GDM1 (cell line): ENCODE results near the gene PPM1H.

Experiments
- DNase-seq: peaks from one replicate; lab custom pipeline; 2025; lab: John Stamatoyannopoulos, UW

Gene PPM1H

GRCh38 chr12:62604373-62604772, 330.6 kb downstream of the PPM1H start:
- no peak for DNase-seq

- no peak for DNase-seq
These were observed 331.2 kb downstream of the PPM1H start for GRCh38 chr12:62603811-62604098.

GRCh38 chr12:62603061-62603810, 331.7 kb downstream of the PPM1H start:
- DNase-seq, result peak; percentile 82

GRCh38 chr12:62602255-62603060, 332.5 kb downstream of the PPM1H start:
- DNase-seq, result peak; percentile 95

- no peak for DNase-seq
These were observed 333.2 kb downstream of the PPM1H start for GRCh38 chr12:62601765-62602164.

- no peak for DNase-seq
These were observed 335.0 kb downstream of the PPM1H start for GRCh38 chr12:62599854-62600437.

GRCh38 chr12:62598846-62599245, 336.1 kb downstream of the PPM1H start:
- no peak for DNase-seq

GRCh38 chr12:62597253-62597652, 337.7 kb downstream of the PPM1H start:
- DNase-seq, result no peak
